Stimulated activated CD4-positive, alpha-beta T cell treated with anti-CD3 and anti-CD28 coated beads, Interleukin-15, amount 100 ng/mL, for 24 hours (primary cell): ENCODE measurements around the gene NPAS3.

ENCODE experiments used
- DNase-seq: peaks from one replicate; pipeline ENCODE4 v3.0.0-alpha.2; 2020

NPAS3 gene

GRCh38 chr14:33736299-33736825, 797.7 kb downstream of the NPAS3 start:
- no peak for DNase-seq

GRCh38 chr14:33736979-33737378, 798.3 kb downstream of the NPAS3 start:
- DNase-seq, result no peak

GRCh38 chr14:33737446-33737845, 798.8 kb downstream of the NPAS3 start:
- no peak for DNase-seq

- no peak for DNase-seq
Observed at GRCh38 chr14:33738029-33738428, 799.4 kb downstream of the NPAS3 start.

- DNase-seq, result no peak
Observed at GRCh38 chr14:33738491-33738890, 799.8 kb downstream of the NPAS3 start.

GRCh38 chr14:33740531-33740930, 801.9 kb downstream of the NPAS3 start:
- no peak for DNase-seq

- no peak for DNase-seq
Observed at GRCh38 chr14:33742166-33742565, 803.5 kb downstream of the NPAS3 start.

GRCh38 chr14:33745163-33745562, 806.5 kb downstream of the NPAS3 start:
- DNase-seq, result no peak

- no peak for DNase-seq
Observed at GRCh38 chr14:33747749-33748148, 809.1 kb downstream of the NPAS3 start.

- DNase-seq, result no peak
Observed at GRCh38 chr14:33754261-33754660, 815.6 kb downstream of the NPAS3 start.

GRCh38 chr14:33755358-33755757, 816.7 kb downstream of the NPAS3 start:
- no peak for DNase-seq

- no peak for DNase-seq
Observed at GRCh38 chr14:33756833-33757232, 818.2 kb downstream of the NPAS3 start.

- no peak for DNase-seq
Observed at GRCh38 chr14:33758547-33758946, 819.9 kb downstream of the NPAS3 start.

GRCh38 chr14:33762161-33762851, 823.6 kb downstream of the NPAS3 start:
- no peak for DNase-seq

GRCh38 chr14:33764876-33765650, 826.4 kb downstream of the NPAS3 start:
- no peak for DNase-seq

- no peak for DNase-seq
Observed at GRCh38 chr14:33767586-33768457, 829.1 kb downstream of the NPAS3 start.

GRCh38 chr14:33768458-33768830, 829.8 kb downstream of the NPAS3 start:
- no peak for DNase-seq

GRCh38 chr14:33773205-33774030, 834.7 kb downstream of the NPAS3 start:
- no peak for DNase-seq

- no peak for DNase-seq
Observed at GRCh38 chr14:33774161-33774560, 835.5 kb downstream of the NPAS3 start.

- no peak for DNase-seq
Observed at GRCh38 chr14:33774723-33775470, 836.2 kb downstream of the NPAS3 start.

GRCh38 chr14:33776871-33777270, 838.2 kb downstream of the NPAS3 start:
- no peak for DNase-seq

GRCh38 chr14:33777681-33778080, 839.0 kb downstream of the NPAS3 start:
- no peak for DNase-seq
